Activated naive CD8-positive, alpha-beta T cell treated with anti-CD3 and anti-CD28 coated beads for 36 hours (primary cell): ENCODE data around the gene NEO1. TPM values are rescaled to one million over a fixed set of nuclear protein-coding genes. Genes with fewer than 3 reads are reported as not detected.

ENCODE experiments used
- DNase-seq: peaks from one replicate; pipeline ENCODE4 v3.0.0; 2021
- H3K27ac Mint-ChIP-seq: one replicate; pipeline ENCODE4 v1.8.0; 2022; ENCODE audit warnings: mild to moderate bottlenecking, moderate library complexity, mixed read lengths
- H3K27me3 Mint-ChIP-seq: one replicate; pipeline ENCODE4 v1.8.0; 2022; ENCODE audit warnings: mild to moderate bottlenecking, mixed read lengths
- H3K36me3 Mint-ChIP-seq: one replicate; pipeline ENCODE4 v1.8.0; 2021; ENCODE audit warnings: mild to moderate bottlenecking, mixed read lengths
- H3K4me1 Mint-ChIP-seq: one replicate; pipeline ENCODE4 v1.8.0; 2021; ENCODE audit warnings: mixed read lengths
- H3K4me3 Mint-ChIP-seq: one replicate; pipeline ENCODE4 v1.8.0; 2022; ENCODE audit warnings: mild to moderate bottlenecking, moderate library complexity, mixed read lengths
- H3K9me3 Mint-ChIP-seq: one replicate; pipeline ENCODE4 v1.8.0; 2022; ENCODE audit warnings: mixed read lengths
- total RNA-seq, 2 experiments: library from RNA; stranded (reverse); gene quantifications; one replicate each; pipeline ENCODE4 v1.2.3, GENCODE V29; 2021

Gene NEO1
- 1 to 10 TPM; 4.1 to 4.7 TPM for total RNA-seq

GRCh38 chr15:73051807-73052652 lies at the start of gene NEO1:
NEO1 (plus strand) TSS chr15:73052463; CDS start chr15:73052676, 213 bp downstream.
- peak; percentile 78 for DNase-seq
- H3K27me3 Mint-ChIP-seq = peaks cover 32% of the 10 kb centered on the region
- peaks cover 12% of the 10 kb centered on the region for H3K4me1 Mint-ChIP-seq
- H3K4me3 Mint-ChIP-seq = peak within 1 kb of the TSS; percentile 83
- peak within 1 kb of the TSS; percentile 32 for H3K27ac Mint-ChIP-seq
- H3K36me3 Mint-ChIP-seq = no peaks in the 10 kb centered on the region
- H3K9me3 Mint-ChIP-seq = no peaks in the 10 kb centered on the region

GRCh38 chr15:73004462-73004861 lies 47.8 kb upstream of the NEO1 start:
- no peaks in the 10 kb centered on the region for H3K9me3 Mint-ChIP-seq
- DNase-seq = no peak
- H3K27ac Mint-ChIP-seq = no peak overlapping the region
- peaks cover 35% of the 10 kb centered on the region for H3K27me3 Mint-ChIP-seq
- H3K4me3 Mint-ChIP-seq = no peak overlapping the region
- no peaks in the 10 kb centered on the region for H3K4me1 Mint-ChIP-seq
- H3K36me3 Mint-ChIP-seq = no peaks in the 10 kb centered on the region

GRCh38 chr15:73005032-73005431 lies 47.2 kb upstream of the NEO1 start:
- H3K36me3 Mint-ChIP-seq = no peaks in the 10 kb centered on the region

GRCh38 chr15:73005446-73005845 lies 46.8 kb upstream of the NEO1 start:
- DNase-seq = no peak
- Mint-ChIP-seq H3K36me3 (no peaks in the 10 kb centered on the region), H3K27me3 (peaks cover 41% of the 10 kb centered on the region), H3K9me3 (no peaks in the 10 kb centered on the region), H3K4me3 (no peak overlapping the region), H3K27ac (no peak overlapping the region), H3K4me1 (no peaks in the 10 kb centered on the region)

More at GRCh38 chr15:73005032-73005431, 47.2 kb upstream of the NEO1 start:
- Mint-ChIP-seq H3K27me3 (peaks cover 37% of the 10 kb centered on the region), H3K4me1 (no peaks in the 10 kb centered on the region), H3K27ac (no peak overlapping the region), H3K9me3 (no peaks in the 10 kb centered on the region), H3K4me3 (no peak overlapping the region)
- no peak for DNase-seq

GRCh38 chr15:73006523-73006922 lies 45.7 kb upstream of the NEO1 start:
- H3K27me3 Mint-ChIP-seq = peaks cover 45% of the 10 kb centered on the region
- H3K27ac Mint-ChIP-seq = no peak overlapping the region
- no peaks in the 10 kb centered on the region for H3K36me3 Mint-ChIP-seq
- no peak overlapping the region for H3K4me3 Mint-ChIP-seq
- no peaks in the 10 kb centered on the region for H3K4me1 Mint-ChIP-seq
- H3K9me3 Mint-ChIP-seq = no peaks in the 10 kb centered on the region
- DNase-seq = no peak

GRCh38 chr15:73009066-73010056 lies 42.9 kb upstream of the NEO1 start:
- Mint-ChIP-seq H3K9me3 (no peaks in the 10 kb centered on the region), H3K36me3 (no peaks in the 10 kb centered on the region), H3K27me3 (peaks cover 41% of the 10 kb centered on the region), H3K4me1 (no peaks in the 10 kb centered on the region), H3K27ac (no peak overlapping the region), H3K4me3 (no peak overlapping the region)
- no peak for DNase-seq

- Mint-ChIP-seq H3K4me1 (no peaks in the 10 kb centered on the region), H3K27ac (no peak overlapping the region), H3K36me3 (no peaks in the 10 kb centered on the region), H3K27me3 (peaks cover 30% of the 10 kb centered on the region), H3K4me3 (no peak overlapping the region), H3K9me3 (no peaks in the 10 kb centered on the region)
- DNase-seq = no peak
These were observed 41.8 kb upstream of the NEO1 start for GRCh38 chr15:73010154-73011152.

- Mint-ChIP-seq H3K36me3 (no peaks in the 10 kb centered on the region), H3K9me3 (no peaks in the 10 kb centered on the region), H3K4me1 (no peaks in the 10 kb centered on the region), H3K27ac (no peak overlapping the region), H3K27me3 (peaks cover 23% of the 10 kb centered on the region), H3K4me3 (no peak overlapping the region)
- DNase-seq = no peak
These were observed 37.4 kb upstream of the NEO1 start for GRCh38 chr15:73014904-73015303.

- DNase-seq = no peak
- Mint-ChIP-seq H3K4me1 (no peaks in the 10 kb centered on the region), H3K27ac (no peak overlapping the region), H3K36me3 (no peaks in the 10 kb centered on the region), H3K27me3 (peaks cover 23% of the 10 kb centered on the region), H3K9me3 (no peaks in the 10 kb centered on the region), H3K4me3 (no peak overlapping the region)
These were observed 36.8 kb upstream of the NEO1 start for GRCh38 chr15:73015493-73015892.

GRCh38 chr15:73017987-73018386 lies 34.3 kb upstream of the NEO1 start:
- Mint-ChIP-seq H3K27ac (no peak overlapping the region), H3K4me1 (no peaks in the 10 kb centered on the region), H3K27me3 (peaks cover 31% of the 10 kb centered on the region), H3K36me3 (no peaks in the 10 kb centered on the region), H3K4me3 (no peak overlapping the region), H3K9me3 (no peaks in the 10 kb centered on the region)
- no peak for DNase-seq

GRCh38 chr15:73019154-73019553 lies 33.1 kb upstream of the NEO1 start:
- no peaks in the 10 kb centered on the region for H3K36me3 Mint-ChIP-seq
- H3K4me3 Mint-ChIP-seq = no peak overlapping the region
- no peak overlapping the region for H3K27ac Mint-ChIP-seq
- DNase-seq = no peak
- H3K27me3 Mint-ChIP-seq = peaks cover 35% of the 10 kb centered on the region
- H3K9me3 Mint-ChIP-seq = no peaks in the 10 kb centered on the region
- no peaks in the 10 kb centered on the region for H3K4me1 Mint-ChIP-seq

- Mint-ChIP-seq H3K36me3 (no peaks in the 10 kb centered on the region), H3K27me3 (peaks cover 35% of the 10 kb centered on the region), H3K27ac (no peak overlapping the region), H3K9me3 (no peaks in the 10 kb centered on the region), H3K4me1 (no peaks in the 10 kb centered on the region), H3K4me3 (no peak overlapping the region)
- DNase-seq = no peak
These were observed 32.6 kb upstream of the NEO1 start for GRCh38 chr15:73019601-73020146.

- no peak overlapping the region for H3K27ac Mint-ChIP-seq
- peaks cover 35% of the 10 kb centered on the region for H3K27me3 Mint-ChIP-seq
- no peaks in the 10 kb centered on the region for H3K9me3 Mint-ChIP-seq
These were observed 31.1 kb upstream of the NEO1 start for GRCh38 chr15:73021139-73021621.

GRCh38 chr15:73022161-73022560 lies 30.1 kb upstream of the NEO1 start:
- Mint-ChIP-seq H3K27me3 (peaks cover 35% of the 10 kb centered on the region), H3K4me1 (no peaks in the 10 kb centered on the region), H3K4me3 (no peak overlapping the region), H3K27ac (no peak overlapping the region), H3K9me3 (no peaks in the 10 kb centered on the region), H3K36me3 (no peaks in the 10 kb centered on the region)
- DNase-seq = no peak

More at GRCh38 chr15:73021139-73021621, 31.1 kb upstream of the NEO1 start:
- no peak for DNase-seq
- Mint-ChIP-seq H3K4me3 (no peak overlapping the region), H3K4me1 (no peaks in the 10 kb centered on the region), H3K36me3 (no peaks in the 10 kb centered on the region)
